Mesangial cell (primary cell): ENCODE measurements around the gene MVB12A. TPM values are rescaled to one million over a fixed set of nuclear protein-coding genes. Genes with fewer than 3 reads are reported as not detected.

Experiments
- total RNA-seq: library from RNA; depleted of rRNA; stranded (reverse); fragments of >200 nt; gene quantifications from 2 replicates; pipeline ENCODE4 v1.2.3, GENCODE V29; 2015

Gene MVB12A
- 116 and 131 TPM in 2 replicates for total RNA-seq

GRCh38 chr19:17419621-17420474, at the start of gene MVB12A:
Gene MVB12A, plus strand, starts transcription at chr19:17420047. Its CDS starts 89 bp downstream, at chr19:17420136.

GRCh38 chr19:17376935-17377600, 42.8 kb upstream of the MVB12A start, which contains the start of gene PLVAP:
Gene PLVAP, minus strand, starts transcription at chr19:17377342. Its CDS starts 54 bp downstream, at chr19:17377288.

DNA sequence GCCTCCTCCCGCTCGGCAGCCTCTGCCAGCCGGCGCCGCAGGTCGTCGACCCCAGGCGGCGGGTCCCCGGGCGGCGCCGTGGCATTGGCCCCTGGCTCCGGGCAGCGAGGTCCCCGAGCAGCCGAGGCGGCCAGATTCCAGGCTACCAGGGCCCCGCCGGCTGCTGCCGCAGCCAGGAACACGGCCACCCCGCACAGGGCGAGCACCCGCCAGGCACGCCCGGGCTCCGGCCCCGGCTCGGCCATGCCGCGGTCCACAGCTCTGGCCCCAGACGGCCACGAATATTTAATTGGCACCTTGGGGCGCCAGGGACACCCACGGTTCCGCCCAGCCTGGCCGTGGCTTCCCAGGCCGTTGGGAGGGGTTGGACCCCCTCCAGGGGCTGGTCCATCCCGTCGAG, 25.9 kb upstream of the MVB12A start, which contains the start of gene CCDC194:
Gene CCDC194 (minus strand): TSS at position 283 of the 400 bp plus-strand sequence. CDS start 38 bp downstream, at position 245.

GRCh38 chr19:17405250-17406045, 14.4 kb upstream of the MVB12A start, which contains the start of gene BST2:
Gene BST2, minus strand, starts transcription at chr19:17405630. Its CDS starts 55 bp downstream, at chr19:17405575.

DNA sequence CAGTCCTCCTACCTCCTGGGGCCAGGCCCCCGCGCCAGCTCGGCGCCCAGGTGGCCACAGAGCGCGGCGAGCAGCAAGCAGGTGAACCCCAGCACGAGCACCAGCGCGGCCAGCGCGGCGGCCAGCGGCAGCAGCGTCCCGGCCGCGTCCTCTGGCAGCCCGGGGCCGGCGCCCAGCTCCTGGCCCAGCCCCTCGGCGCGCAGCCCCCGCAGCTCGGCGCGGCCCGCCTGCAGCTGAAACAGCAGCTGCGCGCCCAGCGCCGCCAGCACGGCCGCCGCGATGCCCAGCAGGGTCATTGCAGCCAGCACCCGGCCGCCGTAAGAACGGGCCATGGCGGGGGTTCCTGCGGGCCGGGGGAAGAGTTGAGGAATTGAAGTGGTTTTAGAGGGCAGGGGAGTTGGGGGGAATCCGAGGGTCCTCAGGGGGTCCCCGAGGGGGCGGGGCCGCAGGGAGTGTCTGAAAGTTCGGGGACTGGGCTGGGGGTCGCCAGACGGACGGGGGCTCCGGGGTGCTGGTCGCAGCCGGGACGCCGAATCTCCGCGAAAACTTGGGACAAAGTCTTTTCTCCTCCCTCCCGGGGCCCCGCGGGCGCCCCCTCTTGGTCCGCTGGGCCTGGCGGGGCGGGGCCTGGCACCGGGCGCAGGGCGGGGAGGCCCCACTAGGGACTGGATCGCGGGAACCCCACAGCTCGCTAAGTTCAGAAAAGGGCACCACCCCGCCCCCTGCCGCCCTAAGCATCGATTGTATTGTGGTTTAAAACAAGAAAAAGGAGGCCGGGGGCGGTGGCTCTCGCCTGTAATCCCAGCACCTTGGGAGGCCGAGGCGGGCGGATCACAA, 28.5 kb downstream of the MVB12A start, which contains the start of gene TMEM221:
Gene TMEM221 (minus strand): TSS at position 538 of the 837 bp plus-strand sequence. CDS start 206 bp downstream, at position 332.

GRCh38 chr19:17460372-17461230, 40.8 kb downstream of the MVB12A start, which contains the start of gene NXNL1:
Gene NXNL1, minus strand, starts transcription at chr19:17460926. Its CDS starts 57 bp downstream, at chr19:17460869.

GRCh38 chr19:17470068-17470841, 50.4 kb downstream of the MVB12A start, which contains the start of gene SLC27A1:
Gene SLC27A1, plus strand, starts transcription at chr19:17470524. Its CDS starts 17 bp downstream, at chr19:17470541.

Other genes starting within 250 kb of the MVB12A start
- gene USE1, start 204.7 kb upstream of the MVB12A start, total RNA-seq, result 18.6 and 27.1 TPM in 2 replicates
- gene OCEL1, start 193.8 kb upstream of the MVB12A start, total RNA-seq, result 6.7 and 19.1 TPM in 2 replicates
- gene NR2F6, start 174.1 kb upstream of the MVB12A start, total RNA-seq, result 90.0 and 128 TPM in 2 replicates
- gene USHBP1, start 155.3 kb upstream of the MVB12A start, total RNA-seq, result not detected in 2 replicates
- gene BABAM1, start 152.6 kb upstream of the MVB12A start, total RNA-seq, result 119 and 151 TPM in 2 replicates
- 0.76 and 2.4 TPM in 2 replicates for gene ANKLE1, start 138.1 kb upstream of the MVB12A start, total RNA-seq
- gene ABHD8, start 116.6 kb upstream of the MVB12A start, total RNA-seq, result 14.8 and 26.2 TPM in 2 replicates
- 101 and 116 TPM in 2 replicates for gene MRPL34, start 114.2 kb upstream of the MVB12A start, total RNA-seq
- gene DDA1, start 110.5 kb upstream of the MVB12A start, total RNA-seq, result 21.2 and 45.5 TPM in 2 replicates
- 4.1 and 15.8 TPM in 2 replicates for gene ANO8, start 85.2 kb upstream of the MVB12A start, total RNA-seq
- 16.9 and 18.5 TPM in 2 replicates for gene GTPBP3, start 82.5 kb upstream of the MVB12A start, total RNA-seq
- gene PLVAP, start 42.7 kb upstream of the MVB12A start, total RNA-seq, result 1.6 and 2.0 TPM in 2 replicates
- 0.13 TPM in 1 of 2 replicates, not detected in the other for gene CCDC194, start 25.9 kb upstream of the MVB12A start, total RNA-seq
- 12.2 and 95.2 TPM in 2 replicates for gene BST2, start 14.4 kb upstream of the MVB12A start, total RNA-seq
- 0.13 TPM in 1 of 2 replicates, not detected in the other for gene TMEM221, start 28.6 kb downstream of the MVB12A start, total RNA-seq
- not detected in 2 replicates for gene NXNL1, start 40.9 kb downstream of the MVB12A start, total RNA-seq
- gene SLC27A1, start 50.5 kb downstream of the MVB12A start, total RNA-seq, result 5.9 and 21.2 TPM in 2 replicates
- gene PGLS, start 91.6 kb downstream of the MVB12A start, total RNA-seq, result 127 and 186 TPM in 2 replicates
- 138 and 180 TPM in 2 replicates for gene COLGALT1, start 135.6 kb downstream of the MVB12A start, total RNA-seq